Inferior parietal cortex (tissue), 1 donor: ENCODE measurements around the gene PSMD6.

Experiments
- DNase-seq: peaks from one replicate; pipeline ENCODE4 v3.0.0-alpha.2; 2016; ENCODE audit errors: extremely low spot score

PSMD6 gene

GRCh38 chr3:63979093-63979885 lies 44.0 kb downstream of the PSMD6 start:
- peak; percentile 47 for DNase-seq

- no peak for DNase-seq
Observed at GRCh38 chr3:63977893-63978292, 45.4 kb downstream of the PSMD6 start.

GRCh38 chr3:63976872-63977200 lies 46.5 kb downstream of the PSMD6 start:
- no peak for DNase-seq

GRCh38 chr3:63976161-63976871 lies 47.0 kb downstream of the PSMD6 start:
- no peak for DNase-seq

GRCh38 chr3:63975723-63976122 lies 47.6 kb downstream of the PSMD6 start:
- DNase-seq, result peak; percentile 63

- DNase-seq, result no peak
Observed at GRCh38 chr3:63974451-63974850, 48.8 kb downstream of the PSMD6 start.

GRCh38 chr3:63973406-63973805 lies 49.9 kb downstream of the PSMD6 start:
- DNase-seq, result no peak

GRCh38 chr3:63972987-63973386 lies 50.3 kb downstream of the PSMD6 start:
- DNase-seq, result no peak

- DNase-seq, result no peak
Observed at GRCh38 chr3:63972196-63972595, 51.1 kb downstream of the PSMD6 start.

- peak; percentile 51 for DNase-seq
Observed at GRCh38 chr3:63970631-63971475, 52.4 kb downstream of the PSMD6 start.

GRCh38 chr3:63969876-63970275 lies 53.4 kb downstream of the PSMD6 start:
- no peak for DNase-seq

- DNase-seq, result no peak
Observed at GRCh38 chr3:63968612-63969350, 54.5 kb downstream of the PSMD6 start.

- no peak for DNase-seq
Observed at GRCh38 chr3:63967675-63968611, 55.4 kb downstream of the PSMD6 start.

GRCh38 chr3:63966871-63967270 lies 56.4 kb downstream of the PSMD6 start:
- no peak for DNase-seq

- no peak for DNase-seq
Observed at GRCh38 chr3:63966007-63966406, 57.3 kb downstream of the PSMD6 start.

GRCh38 chr3:63964681-63965485 lies 58.4 kb downstream of the PSMD6 start:
- DNase-seq, result no peak

GRCh38 chr3:63963496-63963895 lies 59.8 kb downstream of the PSMD6 start:
- no peak for DNase-seq

- peak; percentile 59 for DNase-seq
Observed at GRCh38 chr3:63961891-63962290, 61.4 kb downstream of the PSMD6 start.
